Body of pancreas (tissue), 4 donors: Measurements from ENCODE around the gene COMP. TPM values are rescaled to one million over a fixed set of nuclear protein-coding genes. Genes with fewer than 3 reads are reported as not detected.
A peak's percentile ranks its signal among the peaks of the same experiment; 100 is the strongest.

Experiments used
- ATAC-seq: fragments of 150-250 bp; one replicate; pipeline ENCODE4 v1.9.1; 2016
- DNase-seq, 4 donors: peaks; one replicate each; pipeline ENCODE4 v3.0.0-alpha.2; 2019
- H3K27ac ChIP-seq, 4 donors: fragments of 200-600 bp; sonication (generic); 1 replicate in 3 of 4; 2 replicates in 1 of 4; pipeline versions ENCODE4 v1.5.1 to v1.6.1; 2016 to 2019; ENCODE audit warnings: mild to moderate bottlenecking in 1 of 4, mixed read lengths in 1 of 4, moderate library complexity in 1 of 4
- H3K27me3 ChIP-seq, 2 donors: fragments of 200-600 bp; sonication (generic); one replicate each; pipeline ENCODE4 v1.6.0; 2016; ENCODE audit warnings: mild to moderate bottlenecking in 1 of 2
- H3K36me3 ChIP-seq, 2 donors: fragments of 200-600 bp; sonication (generic); replicated peaks in 1 of 2; 2 replicates each; pipeline ENCODE4 v1.5.1; 2016; ENCODE audit warnings: low read depth in 2 of 2; ENCODE audit not compliant: insufficient read depth in 1 of 2
- H3K4me1 ChIP-seq: fragments of 200-600 bp; sonication (generic); one replicate; pipeline ENCODE4 v1.6.0; 2016
- H3K4me3 ChIP-seq, 2 donors: fragments of 200-600 bp; sonication (generic); 1 replicate in 1 of 2; 2 replicates in 1 of 2; pipeline ENCODE4 v1.5.1; 2016 to 2019
- H3K9me3 ChIP-seq, 3 donors: fragments of 200-600 bp; sonication (generic); 1 replicate in 2 of 3; 2 replicates in 1 of 3; pipeline ENCODE4 v1.5.1; 2016
- POLR2A ChIP-seq, 3 donors: fragments of 450-650 bp; IDR thresholded peaks; one replicate each; pipeline ENCODE4 v1.6.1; 2016; ENCODE audit warnings: antibody characterized with exemption in 3 of 3, mild to moderate bottlenecking in 2 of 3
- WGBS, 2 donors: methylation state at CpG; one replicate each; pipeline ENCODE4 v1.1.5; 2017; 5-methylcytosine and 5-hydroxymethylcytosine counted together
- intact Hi-C: fragments of 100-400 bp; cut with DNase I; formaldehyde crosslinking; loops from one replicate; pipeline ENCODE4 v1.15.1; 2023
- total RNA-seq, 2 donors: library from RNA; depleted of rRNA; stranded (reverse); fragments of >200 nt; gene quantifications; one replicate each; pipeline ENCODE4 v1.1.0, GENCODE V29; 2016
- TF ChIP-seq, protein P1 (sequence below), 7 experiments: fragments of 450-650 bp in 4 of 7; fragments of 200-600 bp in 3 of 7; sonication (generic) in 3 of 7; IDR thresholded peaks; one replicate each; pipeline ENCODE4 v1.5.1; 2016 to 2019; ENCODE audit warnings: antibody characterized with exemption in 7 of 7

COMP gene
- total RNA-seq, 2 donors from 2014 or later: 0.33 to 6.0 TPM

DNA sequence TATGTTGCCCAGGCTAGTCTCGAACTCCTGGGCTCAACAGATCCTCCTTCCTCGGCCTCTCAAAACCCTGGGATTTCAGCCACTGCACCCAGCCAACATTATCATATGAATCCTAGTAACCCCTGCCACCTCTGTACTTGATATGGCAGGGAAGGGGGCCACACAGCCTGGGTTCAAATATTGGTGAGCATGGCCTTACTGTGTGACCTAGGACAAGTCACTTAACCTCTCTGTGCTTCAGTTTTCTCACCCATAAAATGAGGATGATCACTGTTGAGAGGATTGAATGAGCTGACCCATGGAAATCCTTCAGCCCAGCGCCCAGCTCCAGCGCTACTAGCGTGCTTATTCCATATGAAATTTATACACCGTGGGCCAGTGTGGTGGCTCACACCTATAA lies 3.6 kb upstream of the COMP start:
- WGBS, 2 donors: 86 to 97% methylated on average over 4 to 6 of the region's 6 CpGs

DNA sequence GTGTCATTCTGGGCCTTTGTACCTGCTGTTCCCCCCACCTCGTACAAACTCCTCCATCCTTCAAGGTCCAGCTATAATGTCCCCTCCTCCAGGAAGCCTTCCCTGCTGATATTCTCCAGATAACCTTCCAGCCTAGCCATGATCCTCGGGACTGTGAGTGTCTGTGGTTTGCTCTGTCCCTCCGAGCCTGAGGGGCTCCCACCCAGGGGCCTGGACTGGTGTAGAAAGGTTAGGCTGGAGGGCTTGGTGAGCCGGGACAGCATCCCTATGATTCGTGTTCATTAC lies 2.9 kb upstream of the COMP start:
- no peaks in the 10 kb centered on the region for H3K9me3 ChIP-seq
- DNase-seq (no peak), ATAC-seq (no peak)
- H3K27me3 ChIP-seq: peaks cover 9 to 24% of the 10 kb centered on the region in 2 donors
- 68 to 73% methylated on average over 5 of the region's 5 CpGs for WGBS, 2 donors
- intact Hi-C loops: no loop called here
- no peaks in the 10 kb centered on the region for H3K36me3 ChIP-seq
- H3K4me3 ChIP-seq: no peak overlapping the region
- peaks cover 23% of the 10 kb centered on the region for H3K4me1 ChIP-seq
- no peak overlapping the region for H3K27ac ChIP-seq
- TF ChIP-seq, protein P1, sequence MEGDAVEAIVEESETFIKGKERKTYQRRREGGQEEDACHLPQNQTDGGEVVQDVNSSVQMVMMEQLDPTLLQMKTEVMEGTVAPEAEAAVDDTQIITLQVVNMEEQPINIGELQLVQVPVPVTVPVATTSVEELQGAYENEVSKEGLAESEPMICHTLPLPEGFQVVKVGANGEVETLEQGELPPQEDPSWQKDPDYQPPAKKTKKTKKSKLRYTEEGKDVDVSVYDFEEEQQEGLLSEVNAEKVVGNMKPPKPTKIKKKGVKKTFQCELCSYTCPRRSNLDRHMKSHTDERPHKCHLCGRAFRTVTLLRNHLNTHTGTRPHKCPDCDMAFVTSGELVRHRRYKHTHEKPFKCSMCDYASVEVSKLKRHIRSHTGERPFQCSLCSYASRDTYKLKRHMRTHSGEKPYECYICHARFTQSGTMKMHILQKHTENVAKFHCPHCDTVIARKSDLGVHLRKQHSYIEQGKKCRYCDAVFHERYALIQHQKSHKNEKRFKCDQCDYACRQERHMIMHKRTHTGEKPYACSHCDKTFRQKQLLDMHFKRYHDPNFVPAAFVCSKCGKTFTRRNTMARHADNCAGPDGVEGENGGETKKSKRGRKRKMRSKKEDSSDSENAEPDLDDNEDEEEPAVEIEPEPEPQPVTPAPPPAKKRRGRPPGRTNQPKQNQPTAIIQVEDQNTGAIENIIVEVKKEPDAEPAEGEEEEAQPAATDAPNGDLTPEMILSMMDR (IDR thresholded peaks at IDR 0.05): no peak
- no peak for TF ChIP-seq POLR2A (IDR thresholded peaks at IDR 0.05)

More for the DNA sequence above, 3.6 kb upstream of the COMP start:
- peaks cover 1 to 16% of the 10 kb centered on the region in 2 donors for H3K27me3 ChIP-seq
- no peak overlapping the region for H3K4me3 ChIP-seq
- DNase-seq (no peak), ATAC-seq (no peak)
- no peaks in the 10 kb centered on the region for H3K9me3 ChIP-seq
- intact Hi-C loops: no loop called here
- TF ChIP-seq, protein P1 (IDR thresholded peaks at IDR 0.05): no peak
- no peak for TF ChIP-seq POLR2A (IDR thresholded peaks at IDR 0.05)
- peaks cover 16% of the 10 kb centered on the region for H3K4me1 ChIP-seq
- no peaks in the 10 kb centered on the region for H3K36me3 ChIP-seq
- H3K27ac ChIP-seq: no peak overlapping the region

DNA sequence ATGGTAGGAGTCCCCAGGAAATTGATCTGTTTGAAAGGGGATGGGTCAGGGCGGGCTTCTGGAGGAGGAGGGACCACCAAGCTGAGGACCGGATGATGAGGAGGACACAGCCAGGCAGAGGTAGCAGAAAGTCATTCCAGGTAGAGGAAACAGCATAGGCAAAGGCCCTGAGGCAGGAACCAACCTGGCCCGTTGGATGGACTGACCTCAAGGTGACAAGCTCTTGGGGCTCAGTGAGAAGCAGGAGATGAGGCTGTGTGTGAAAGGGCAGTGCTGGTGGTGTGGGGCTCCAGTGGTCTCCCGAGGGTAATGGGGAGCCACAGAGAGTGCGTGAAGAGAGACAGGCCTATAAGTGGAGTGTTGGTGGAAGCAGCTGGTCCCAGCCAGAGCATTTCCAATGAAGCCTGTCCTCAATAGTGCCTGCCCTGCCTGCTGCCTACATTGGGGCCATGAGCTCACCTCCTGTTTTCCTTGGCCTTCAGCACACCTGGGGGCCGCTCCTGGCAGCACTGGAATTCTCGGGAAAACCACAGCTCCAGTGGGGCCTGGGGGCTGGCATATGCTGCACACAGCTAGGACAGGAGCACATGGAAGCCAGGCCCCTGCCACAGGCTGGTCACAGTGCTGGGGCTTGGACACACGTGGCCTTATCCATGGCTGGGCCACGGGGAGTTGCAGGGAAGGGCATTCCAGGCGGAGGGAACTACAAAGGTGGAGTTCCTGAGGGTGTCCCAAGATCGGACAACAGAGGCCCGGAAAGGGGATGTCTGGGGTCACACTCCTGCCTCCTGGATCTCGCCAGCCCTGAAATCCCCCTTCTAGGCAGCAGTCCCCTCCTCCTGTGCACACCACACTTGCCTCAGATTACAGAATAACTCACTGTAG lies 2.3 kb upstream of the COMP start:
- Histone ChIP-seq H3K27me3 (peaks cover 11 to 29% of the 10 kb centered on the region in 2 donors), H3K4me3 (no peak overlapping the region), H3K9me3 (no peaks in the 10 kb centered on the region), H3K4me1 (peaks cover 29% of the 10 kb centered on the region), H3K27ac (no peak overlapping the region), H3K36me3 (no peaks in the 10 kb centered on the region)
- intact Hi-C loops: no loop called here
- peak in 1 of 4 donors; percentile 7 for DNase-seq
- TF ChIP-seq POLR2A (IDR thresholded peaks at IDR 0.05): no peak
- TF ChIP-seq, protein P1 (IDR thresholded peaks at IDR 0.05): no peak
- no peak for ATAC-seq
- WGBS, 2 donors: 73 to 82% methylated on average over 6 to 13 of the region's 13 CpGs

GRCh38 chr19:18792661-18793060 lies 1.6 kb upstream of the COMP start:
- 84 to 88% methylated on average over 3 of the region's 3 CpGs for WGBS, 2 donors
- peaks cover 16 to 37% of the 10 kb centered on the region in 2 donors for H3K27me3 ChIP-seq

More at GRCh38 chr19:18792661-18793060, 1.6 kb upstream of the COMP start:
- H3K9me3 ChIP-seq: no peaks in the 10 kb centered on the region
- peaks cover 36% of the 10 kb centered on the region for H3K4me1 ChIP-seq
- intact Hi-C loops: no loop called here
- TF ChIP-seq, protein P1 (IDR thresholded peaks at IDR 0.05): no peak
- TF ChIP-seq POLR2A (IDR thresholded peaks at IDR 0.05): no peak
- ATAC-seq: no peak
- H3K4me3 ChIP-seq: no peak overlapping the region
- no peaks in the 10 kb centered on the region for H3K36me3 ChIP-seq
- DNase-seq: no peak
- no peak overlapping the region for H3K27ac ChIP-seq
